ENCODE measurements around the gene BORCS8. TPM values are rescaled to one million over a fixed set of nuclear protein-coding genes. Genes with fewer than 3 reads are reported as not detected.

BORCS8 gene
- polyA plus RNA-seq, 2 of the 4 experiments (the other 2 are of a cell fraction): 9.1 to 10.6 TPM

- TF ChIP-seq ELK1 (IDR thresholded peaks at IDR 0.05; ENCODE audit: low read depth, low read length): no peak
- TF ChIP-seq EHMT2 (IDR thresholded peaks at IDR 0.05; ENCODE audit: low read depth): no peak
- no peak for TF ChIP-seq POLR2A (IDR thresholded peaks at IDR 0.05; ENCODE audit: low read length)
- TF ChIP-seq EHF (CRISPR knock-in tag; IDR thresholded peaks at IDR 0.05): no peak
Observed at GRCh38 chr19:19226663-19227062, 34.7 kb upstream of the BORCS8 start (continued).

GRCh38 chr19:19226204-19226603 is 34.3 kb upstream of the BORCS8 start:
- FAIRE-seq (no peak), ATAC-seq (no peak), DNase-seq (ENCODE audit: low read depth in 1 of 2, low spot score in 1 of 2) (no peak)
- 69% methylated on average over 5 of the region's 5 CpGs for WGBS (ENCODE audit: missing lambda C conversion rate)
- Histone ChIP-seq H3K9me3 (no peaks in the 10 kb centered on the region), H3K4me3 (no peak overlapping the region), H3K4me2 (no peak overlapping the region), H3K4me1 (0 out of 3 replicates have a peak, but pooled peaks cover 6% of the 10 kb centered on the region), H3K27ac (no peak overlapping the region)
- TF ChIP-seq CBX2 (IDR thresholded peaks at IDR 0.05; ENCODE audit: borderline replicate concordance, low read depth) (no peak), FOSB (CRISPR knock-in tag; IDR thresholded peaks at IDR 0.05) (no peak), MAZ (IDR thresholded peaks at IDR 0.05; ENCODE audit: borderline replicate concordance, low read depth, low read length) (no peak), HDAC2 (IDR thresholded peaks at IDR 0.05) (no peak), CTCF (IDR thresholded peaks at IDR 0.05) (no peak), KDM1A (IDR thresholded peaks at IDR 0.05; ENCODE audit: low read depth) (no peak), BCL3 (IDR thresholded peaks at IDR 0.05) (no peak), RCOR1 (IDR thresholded peaks at IDR 0.05; ENCODE audit: low read depth, low read length) (no peak), CBX8 (IDR thresholded peaks at IDR 0.05) (no peak)
- ChIA-PET CTCF (interaction anchor here (1.3 to 2.2 kb wide), 4 partner anchors 8 to 121 kb away, joined by 4 to 13 read pairs (median 8); partner anchors contain the start of gene NCAN), POLR2A (no interaction called here)

DNA sequence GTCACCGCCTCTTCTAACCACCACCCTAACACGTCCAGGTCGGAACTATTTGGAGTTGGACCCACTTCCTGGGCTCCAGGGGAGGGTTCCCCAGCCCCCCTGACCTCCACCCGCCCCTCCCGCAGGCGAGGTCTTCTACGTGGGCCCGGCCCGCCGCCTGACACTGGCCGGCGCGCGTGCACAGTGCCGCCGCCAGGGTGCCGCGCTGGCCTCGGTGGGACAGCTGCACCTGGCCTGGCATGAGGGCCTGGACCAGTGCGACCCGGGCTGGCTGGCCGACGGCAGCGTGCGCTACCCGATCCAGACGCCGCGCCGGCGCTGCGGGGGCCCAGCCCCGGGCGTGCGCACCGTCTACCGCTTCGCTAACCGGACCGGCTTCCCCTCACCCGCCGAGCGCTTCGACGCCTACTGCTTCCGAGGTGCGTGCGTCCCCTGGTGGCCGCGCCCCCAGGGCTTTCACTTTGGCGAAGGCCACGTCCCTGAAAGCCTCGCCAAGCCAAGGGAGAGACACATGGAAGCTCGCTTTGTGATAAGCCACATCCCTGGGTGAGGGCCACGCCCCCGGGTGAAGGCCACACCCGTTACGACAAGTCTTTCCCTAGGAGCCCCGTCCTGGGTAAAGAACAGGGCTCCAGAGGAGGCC is 33.0 kb upstream of the BORCS8 start:
- 0% methylated on average over 21 of the region's 59 CpGs for WGBS (ENCODE audit: missing lambda C conversion rate)
- ChIA-PET CTCF (interaction anchor here (0.6 to 2.2 kb wide), 17 partner anchors 9 to 151 kb away, joined by 3 to 13 read pairs (median 4); partner anchors contain the start of genes NCAN and NR2C2AP), POLR2A (interaction anchor here (1.3 kb wide), 1 partner anchor 22 kb away, joined by 4 read pairs; the partner anchor contains the start of gene NR2C2AP)
- Histone ChIP-seq H3K9me3 (no peaks in the 10 kb centered on the region), H3K27ac (peak overlapping the region; percentile 55 to 78), H3K4me2 (peak overlapping the region; percentile 93), H3K4me1 (0 out of 3 replicates have a peak, but pooled peaks cover 6% of the 10 kb centered on the region), H3K4me3 (peak overlapping the region; percentile 45)
- ATAC-seq (peak; percentile 93), DNase-seq (ENCODE audit: low read depth in 1 of 2, low spot score in 1 of 2) (peak; percentile 84 to 92), FAIRE-seq (no peak)
- no peak for TF ChIP-seq RFX5 (IDR thresholded peaks at IDR 0.05)
- TF ChIP-seq, protein P1, sequence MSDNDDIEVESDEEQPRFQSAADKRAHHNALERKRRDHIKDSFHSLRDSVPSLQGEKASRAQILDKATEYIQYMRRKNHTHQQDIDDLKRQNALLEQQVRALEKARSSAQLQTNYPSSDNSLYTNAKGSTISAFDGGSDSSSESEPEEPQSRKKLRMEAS (IDR thresholded peaks at IDR 0.05): peak; percentile 84
- TF ChIP-seq, protein P2, sequence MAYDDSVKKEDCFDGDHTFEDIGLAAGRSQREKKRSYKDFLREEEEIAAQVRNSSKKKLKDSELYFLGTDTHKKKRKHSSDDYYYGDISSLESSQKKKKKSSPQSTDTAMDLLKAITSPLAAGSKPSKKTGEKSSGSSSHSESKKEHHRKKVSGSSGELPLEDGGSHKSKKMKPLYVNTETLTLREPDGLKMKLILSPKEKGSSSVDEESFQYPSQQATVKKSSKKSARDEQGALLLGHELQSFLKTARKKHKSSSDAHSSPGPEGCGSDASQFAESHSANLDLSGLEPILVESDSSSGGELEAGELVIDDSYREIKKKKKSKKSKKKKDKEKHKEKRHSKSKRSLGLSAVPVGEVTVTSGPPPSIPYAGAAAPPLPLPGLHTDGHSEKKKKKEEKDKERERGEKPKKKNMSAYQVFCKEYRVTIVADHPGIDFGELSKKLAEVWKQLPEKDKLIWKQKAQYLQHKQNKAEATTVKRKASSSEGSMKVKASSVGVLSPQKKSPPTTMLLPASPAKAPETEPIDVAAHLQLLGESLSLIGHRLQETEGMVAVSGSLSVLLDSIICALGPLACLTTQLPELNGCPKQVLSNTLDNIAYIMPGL (CRISPR knock-in tag; IDR thresholded peaks at IDR 0.05; ENCODE audit: borderline replicate concordance): no peak
- TF ChIP-seq HOXA7 (CRISPR knock-in tag; IDR thresholded peaks at IDR 0.05): no peak
- peak; percentile 67 for TF ChIP-seq CTCF (IDR thresholded peaks at IDR 0.05)
- no peak for TF ChIP-seq HOXB5 (CRISPR knock-in tag; IDR thresholded peaks at IDR 0.05)
- TF ChIP-seq ELK1 (IDR thresholded peaks at IDR 0.05; ENCODE audit: low read depth, low read length): no peak
- TF ChIP-seq HOXB13 (CRISPR knock-in tag; IDR thresholded peaks at IDR 0.05; ENCODE audit: low read depth): no peak
- TF ChIP-seq RAD21 (conservative IDR thresholded peaks at IDR 0.05 in 1 of 2, IDR thresholded peaks at IDR 0.05 in 1 of 2): peak; percentile 45 to 48
- no peak for TF ChIP-seq PBX3 (IDR thresholded peaks at IDR 0.05)
- TF ChIP-seq EP300 (IDR thresholded peaks at IDR 0.05): no peak
- TF ChIP-seq POLR2A (IDR thresholded peaks at IDR 0.05; ENCODE audit: low read length): no peak
- TF ChIP-seq NR3C1 (IDR thresholded peaks at IDR 0.05): no peak

Data from A549 (cell line).